ENCODE measurements around the gene CAT.

CAT gene

GRCh38 chr11:34510218-34510617 is 71.5 kb downstream of the CAT start:
- DNase-seq (ENCODE audit: insufficient read length, low spot score) (no peak), FAIRE-seq (no peak)
- TF ChIP-seq TAF1 (IDR thresholded peaks at IDR 0.05; ENCODE audit: low read depth, low read length) (no peak), POU2F2 (IDR thresholded peaks at IDR 0.05; ENCODE audit: low read depth, low read length) (no peak), POLR2AphosphoS5 (IDR thresholded peaks at IDR 0.05; ENCODE audit: low read depth, low read length) (no peak), PAX5 (IDR thresholded peaks at IDR 0.05; ENCODE audit: insufficient read depth, low read length, severe bottlenecking) (no peak), SPI1 (IDR thresholded peaks at IDR 0.05; ENCODE audit: low read depth, low read length) (no peak), POLR2A (IDR thresholded peaks at IDR 0.05; ENCODE audit: low read depth, low read length) (no peak)

- no peak for TF ChIP-seq TAF1 (IDR thresholded peaks at IDR 0.05; ENCODE audit: low read depth, low read length)
- no peak for TF ChIP-seq POLR2A (IDR thresholded peaks at IDR 0.05; ENCODE audit: low read depth, low read length)
- TF ChIP-seq POU2F2 (IDR thresholded peaks at IDR 0.05; ENCODE audit: low read depth, low read length): no peak
- TF ChIP-seq POLR2AphosphoS5 (IDR thresholded peaks at IDR 0.05; ENCODE audit: low read depth, low read length): no peak
- no peak for TF ChIP-seq SPI1 (IDR thresholded peaks at IDR 0.05; ENCODE audit: low read depth, low read length)
- TF ChIP-seq PAX5 (IDR thresholded peaks at IDR 0.05; ENCODE audit: insufficient read depth, low read length, severe bottlenecking): no peak
- no peak for FAIRE-seq
- DNase-seq (ENCODE audit: insufficient read length, low spot score): no peak
Measured at GRCh38 chr11:34510673-34511072, 71.9 kb downstream of the CAT start.

GRCh38 chr11:34512840-34513681 is 74.3 kb downstream of the CAT start:
- DNase-seq (ENCODE audit: insufficient read length, low spot score) (peak; percentile 68), FAIRE-seq (peak; percentile 92)
- TF ChIP-seq POU2F2 (IDR thresholded peaks at IDR 0.05; ENCODE audit: low read depth, low read length): no peak
- TF ChIP-seq TAF1 (IDR thresholded peaks at IDR 0.05; ENCODE audit: low read depth, low read length): no peak
- no peak for TF ChIP-seq SPI1 (IDR thresholded peaks at IDR 0.05; ENCODE audit: low read depth, low read length)

- FAIRE-seq (no peak), DNase-seq (ENCODE audit: insufficient read length, low spot score) (no peak)
- TF ChIP-seq POLR2AphosphoS5 (IDR thresholded peaks at IDR 0.05; ENCODE audit: low read depth, low read length): no peak
- TF ChIP-seq SPI1 (IDR thresholded peaks at IDR 0.05; ENCODE audit: low read depth, low read length): no peak
- no peak for TF ChIP-seq POLR2A (IDR thresholded peaks at IDR 0.05; ENCODE audit: low read depth, low read length)
- TF ChIP-seq TAF1 (IDR thresholded peaks at IDR 0.05; ENCODE audit: low read depth, low read length): no peak
- no peak for TF ChIP-seq POU2F2 (IDR thresholded peaks at IDR 0.05; ENCODE audit: low read depth, low read length)
- TF ChIP-seq PAX5 (IDR thresholded peaks at IDR 0.05; ENCODE audit: insufficient read depth, low read length, severe bottlenecking): no peak
Measured at GRCh38 chr11:34513682-34514449, 75.1 kb downstream of the CAT start, which contains the start of gene ELF5. Gene ELF5, minus strand, starts transcription at chr11:34513794. Its CDS starts 8,045 bp downstream, at chr11:34505749.

- FAIRE-seq (no peak), DNase-seq (ENCODE audit: insufficient read length, low spot score) (no peak)
- TF ChIP-seq SPI1 (IDR thresholded peaks at IDR 0.05; ENCODE audit: low read depth, low read length) (peak; percentile 62; the same call in 1 of the 2 replicates), POLR2AphosphoS5 (IDR thresholded peaks at IDR 0.05; ENCODE audit: low read depth, low read length) (no peak), POLR2A (IDR thresholded peaks at IDR 0.05; ENCODE audit: low read depth, low read length) (no peak)
Measured at GRCh38 chr11:34514597-34514996, 75.9 kb downstream of the CAT start.

- FAIRE-seq (no peak), DNase-seq (ENCODE audit: insufficient read length, low spot score) (no peak)
- TF ChIP-seq POU2F2 (IDR thresholded peaks at IDR 0.05; ENCODE audit: low read depth, low read length): no peak
- TF ChIP-seq POLR2A (IDR thresholded peaks at IDR 0.05; ENCODE audit: low read depth, low read length): no peak
- no peak for TF ChIP-seq TAF1 (IDR thresholded peaks at IDR 0.05; ENCODE audit: low read depth, low read length)
- no peak for TF ChIP-seq POLR2AphosphoS5 (IDR thresholded peaks at IDR 0.05; ENCODE audit: low read depth, low read length)
- TF ChIP-seq SPI1 (IDR thresholded peaks at IDR 0.05; ENCODE audit: low read depth, low read length): no peak
- no peak for TF ChIP-seq PAX5 (IDR thresholded peaks at IDR 0.05; ENCODE audit: insufficient read depth, low read length, severe bottlenecking)
Measured at GRCh38 chr11:34516247-34517040, 77.7 kb downstream of the CAT start.

GRCh38 chr11:34519595-34520235 is 81.0 kb downstream of the CAT start:
- no peak for TF ChIP-seq SPI1 (IDR thresholded peaks at IDR 0.05; ENCODE audit: low read depth, low read length)
- TF ChIP-seq PAX5 (IDR thresholded peaks at IDR 0.05; ENCODE audit: insufficient read depth, low read length, severe bottlenecking): no peak
- no peak for TF ChIP-seq TAF1 (IDR thresholded peaks at IDR 0.05; ENCODE audit: low read depth, low read length)
- TF ChIP-seq POU2F2 (IDR thresholded peaks at IDR 0.05; ENCODE audit: low read depth, low read length): no peak
- TF ChIP-seq POLR2AphosphoS5 (IDR thresholded peaks at IDR 0.05; ENCODE audit: low read depth, low read length): no peak
- TF ChIP-seq POLR2A (IDR thresholded peaks at IDR 0.05; ENCODE audit: low read depth, low read length): no peak
- FAIRE-seq: no peak
- DNase-seq (ENCODE audit: insufficient read length, low spot score): no peak

GRCh38 chr11:34521265-34521664 is 82.5 kb downstream of the CAT start:
- TF ChIP-seq TAF1 (IDR thresholded peaks at IDR 0.05; ENCODE audit: low read depth, low read length) (no peak), SPI1 (IDR thresholded peaks at IDR 0.05; ENCODE audit: low read depth, low read length) (no peak), POLR2A (IDR thresholded peaks at IDR 0.05; ENCODE audit: low read depth, low read length) (no peak), PAX5 (IDR thresholded peaks at IDR 0.05; ENCODE audit: insufficient read depth, low read length, severe bottlenecking) (no peak), POU2F2 (IDR thresholded peaks at IDR 0.05; ENCODE audit: low read depth, low read length) (no peak), POLR2AphosphoS5 (IDR thresholded peaks at IDR 0.05; ENCODE audit: low read depth, low read length) (no peak)
- FAIRE-seq: no peak
- DNase-seq (ENCODE audit: insufficient read length, low spot score): no peak
